GM12878 (cell line): Measurements from ENCODE around the gene PPM1N. TPM values are rescaled to one million over a fixed set of nuclear protein-coding genes. Genes with fewer than 3 reads are reported as not detected.

ENCODE experiments used
- ATF7 ChIP-seq: fragments of 450-650 bp; IDR thresholded peaks from 2 replicates; pipeline ENCODE4 v1.6.1; 2016; ENCODE audit warnings: low read depth, mild to moderate bottlenecking
- BCL11A ChIP-seq: IDR thresholded peaks from 2 replicates; pipeline ENCODE4 v1.6.1; 2011; ENCODE audit warnings: low read depth, low read length
- CBX5 ChIP-seq: sonication (generic); IDR thresholded peaks from 2 replicates; pipeline ENCODE4 v1.6.1; 2016; ENCODE audit warnings: low read depth, moderate library complexity, mild to moderate bottlenecking, inconsistent platforms
- CEBPB ChIP-seq, 2 experiments: fragments of 150-350 bp in 1 of 2; IDR thresholded peaks; 2 replicates each; pipeline ENCODE4 v1.6.1; 2012 to 2014; ENCODE audit warnings: low read depth in 2 of 2, low read length in 2 of 2, borderline replicate concordance in 1 of 2, inconsistent platforms in 1 of 2
- CHD2 ChIP-seq: IDR thresholded peaks from 2 replicates; pipeline ENCODE4 v1.6.1; 2011; ENCODE audit warnings: low read depth, low read length, improper control_type of control experiment, borderline replicate concordance
- EED ChIP-seq: sonication (generic); IDR thresholded peaks from 2 replicates; pipeline ENCODE4 v1.6.1; 2016; ENCODE audit warnings: antibody characterized with exemption, low read depth
- EGR1 ChIP-seq, 2 experiments: IDR thresholded peaks; 1 replicate in 1 of 2; 2 replicates in 1 of 2; pipeline ENCODE4 v1.6.1; 2011 to 2012; ENCODE audit warnings: low read depth in 2 of 2, low read length in 2 of 2, borderline replicate concordance in 1 of 2, mild to moderate bottlenecking in 1 of 2, moderate library complexity in 1 of 2
- EP300 ChIP-seq, 2 experiments: fragments of 150-350 bp in 1 of 2; IDR thresholded peaks; 2 replicates each; pipeline ENCODE4 v1.6.1; 2011 to 2012; ENCODE audit warnings: low read depth in 2 of 2, low read length in 2 of 2, borderline replicate concordance in 1 of 2, improper control_type of control experiment in 1 of 2, inconsistent platforms in 1 of 2; ENCODE audit not compliant: control insufficient read depth in 1 of 2
- HDAC2 ChIP-seq: fragments of 200-600 bp; sonication (generic); IDR thresholded peaks from 2 replicates; pipeline ENCODE4 v1.6.1; 2017
- JUNB ChIP-seq: IDR thresholded peaks from 2 replicates; pipeline ENCODE4 v1.6.1; 2016; ENCODE audit warnings: antibody characterized with exemption, mild to moderate bottlenecking
- MYB ChIP-seq: fragments of 150-350 bp; IDR thresholded peaks from 2 replicates; pipeline ENCODE4 v1.6.1; 2014; ENCODE audit warnings: mild to moderate bottlenecking, low read depth, low read length, borderline replicate concordance
- NR2F1 ChIP-seq: fragments of 450-650 bp; conservative IDR thresholded peaks from 2 replicates; pipeline ENCODE4 v1.6.1; 2017; ENCODE audit warnings: mild to moderate bottlenecking
- RELB ChIP-seq: fragments of 450-650 bp; IDR thresholded peaks from 2 replicates; pipeline ENCODE4 v1.6.1; 2017; ENCODE audit warnings: low read depth, mild to moderate bottlenecking, moderate library complexity
- SMARCA5 ChIP-seq: fragments of 450-650 bp; IDR thresholded peaks from 2 replicates; pipeline ENCODE4 v1.6.1; 2017; ENCODE audit warnings: mild to moderate bottlenecking
- SMC3 ChIP-seq: IDR thresholded peaks from 2 replicates; pipeline ENCODE4 v1.6.1; 2011; ENCODE audit warnings: low read length, improper control_type of control experiment, borderline replicate concordance
- SUZ12 ChIP-seq: fragments of 200-600 bp; sonication (generic); IDR thresholded peaks from one replicate; pipeline ENCODE4 v1.6.1; 2018; ENCODE audit warnings: antibody characterized with exemption, mild to moderate bottlenecking; ENCODE audit not compliant: unreplicated experiment
- TBL1XR1 ChIP-seq: IDR thresholded peaks from 2 replicates; pipeline ENCODE4 v1.6.1; 2012; ENCODE audit warnings: low read depth, low read length, improper control_type of control experiment
- TCF3 ChIP-seq: IDR thresholded peaks from 2 replicates; pipeline ENCODE4 v1.6.1; 2012; ENCODE audit warnings: low read depth, mild to moderate bottlenecking, low read length, borderline replicate concordance; ENCODE audit not compliant: insufficient read depth
- ZBED1 ChIP-seq: IDR thresholded peaks from 2 replicates; pipeline ENCODE4 v1.6.1; 2016; ENCODE audit warnings: borderline replicate concordance
- ZNF384 ChIP-seq: IDR thresholded peaks from 2 replicates; pipeline ENCODE4 v1.6.1; 2012; ENCODE audit warnings: low read depth, mild to moderate bottlenecking, low read length, improper control_type of control experiment, borderline replicate concordance
- polyA plus RNA-seq, 11 experiments: library from polyadenylated mRNA; depleted of rRNA in 4 of 11; unstranded in 6 of 11; stranded (reverse) in 5 of 11; fragments of >200 nt; fragmentation: Nextera tagmentation in 4 of 11; fragmentation: Illumina TruSeq in 1 of 11; extraction: Ambion mirVana in 4 of 11; extraction: Trizol in 1 of 11; gene quantifications; 1 replicate in 1 of 11; 2 replicates in 10 of 11; pipeline versions ENCODE4 v1.2.1 to v1.2.3, GENCODE V29; 2011 to 2016; ENCODE audit warnings: inconsistent platforms in 2 of 11, missing spikeins in 2 of 11, low read depth in 1 of 11
- total RNA-seq, 4 experiments: library from RNA; depleted of rRNA in 3 of 4; stranded (reverse); fragments of >200 nt in 3 of 4; fragmentation: Illumina TruSeq in 1 of 4; extraction: Trizol in 1 of 4; gene quantifications; 2 replicates each; pipeline versions ENCODE4 v1.2.1 to v1.2.3, GENCODE V29; 2013 to 2021
- TF ChIP-seq, protein P1 (sequence below): IDR thresholded peaks from 2 replicates; pipeline ENCODE4 v1.6.1; 2012; ENCODE audit warnings: mild to moderate bottlenecking, low read depth, low read length

Gene PPM1N
- total and polyA plus RNA-seq, 10 of the 15 experiments (the other 5 are each of a cell fraction or from before 2014, with no cell fraction given): 1.6 to 5.4 (median 3.7) TPM

GRCh38 chr19:45506246-45506988 lies 8.2 kb downstream of the PPM1N start (continued):
- peak in 1 of 2 experiments; percentile 89; a peak in 2 of 3 replicates for TF ChIP-seq EGR1 (IDR thresholded peaks at IDR 0.05; ENCODE audit: borderline replicate concordance in 1 of 2, low read depth in 2 of 2, low read length in 2 of 2)
- TF ChIP-seq RELB: peak; percentile 51
- no peak for TF ChIP-seq MYB
- peak; percentile 59 for TF ChIP-seq NR2F1
- peak; percentile 25; the same call in 1 of the 2 replicates for TF ChIP-seq SMC3
- TF ChIP-seq CEBPB (IDR thresholded peaks at IDR 0.05; ENCODE audit: borderline replicate concordance in 1 of 2, low read depth in 2 of 2, low read length in 2 of 2): no peak
- no peak for TF ChIP-seq BCL11A
- peak; percentile 63; the same call in 1 of the 2 replicates for TF ChIP-seq TCF3
- TF ChIP-seq CHD2: peak; percentile 76
- peak; percentile 51; the same call in 1 of the 2 replicates for TF ChIP-seq EED
- no peak for TF ChIP-seq HDAC2
- TF ChIP-seq, protein P1, sequence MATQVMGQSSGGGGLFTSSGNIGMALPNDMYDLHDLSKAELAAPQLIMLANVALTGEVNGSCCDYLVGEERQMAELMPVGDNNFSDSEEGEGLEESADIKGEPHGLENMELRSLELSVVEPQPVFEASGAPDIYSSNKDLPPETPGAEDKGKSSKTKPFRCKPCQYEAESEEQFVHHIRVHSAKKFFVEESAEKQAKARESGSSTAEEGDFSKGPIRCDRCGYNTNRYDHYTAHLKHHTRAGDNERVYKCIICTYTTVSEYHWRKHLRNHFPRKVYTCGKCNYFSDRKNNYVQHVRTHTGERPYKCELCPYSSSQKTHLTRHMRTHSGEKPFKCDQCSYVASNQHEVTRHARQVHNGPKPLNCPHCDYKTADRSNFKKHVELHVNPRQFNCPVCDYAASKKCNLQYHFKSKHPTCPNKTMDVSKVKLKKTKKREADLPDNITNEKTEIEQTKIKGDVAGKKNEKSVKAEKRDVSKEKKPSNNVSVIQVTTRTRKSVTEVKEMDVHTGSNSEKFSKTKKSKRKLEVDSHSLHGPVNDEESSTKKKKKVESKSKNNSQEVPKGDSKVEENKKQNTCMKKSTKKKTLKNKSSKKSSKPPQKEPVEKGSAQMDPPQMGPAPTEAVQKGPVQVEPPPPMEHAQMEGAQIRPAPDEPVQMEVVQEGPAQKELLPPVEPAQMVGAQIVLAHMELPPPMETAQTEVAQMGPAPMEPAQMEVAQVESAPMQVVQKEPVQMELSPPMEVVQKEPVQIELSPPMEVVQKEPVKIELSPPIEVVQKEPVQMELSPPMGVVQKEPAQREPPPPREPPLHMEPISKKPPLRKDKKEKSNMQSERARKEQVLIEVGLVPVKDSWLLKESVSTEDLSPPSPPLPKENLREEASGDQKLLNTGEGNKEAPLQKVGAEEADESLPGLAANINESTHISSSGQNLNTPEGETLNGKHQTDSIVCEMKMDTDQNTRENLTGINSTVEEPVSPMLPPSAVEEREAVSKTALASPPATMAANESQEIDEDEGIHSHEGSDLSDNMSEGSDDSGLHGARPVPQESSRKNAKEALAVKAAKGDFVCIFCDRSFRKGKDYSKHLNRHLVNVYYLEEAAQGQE: no peak
- peak; percentile 27; the same call in 1 of the 2 replicates for TF ChIP-seq JUNB
- no peak for TF ChIP-seq ZBED1
- TF ChIP-seq TBL1XR1: peak; percentile 38; the same call in 1 of the 2 replicates
- TF ChIP-seq EP300 (IDR thresholded peaks at IDR 0.05; ENCODE audit: borderline replicate concordance in 1 of 2, control insufficient read depth in 1 of 2, low read depth in 2 of 2, low read length in 2 of 2): peak in 1 of 2 experiments; percentile 35; a peak in 1 of 4 replicates
- TF ChIP-seq SMARCA5: no peak
- no peak for TF ChIP-seq CBX5
- TF ChIP-seq ZNF384: no peak
- peak; percentile 99 for TF ChIP-seq ATF7
- no peak for TF ChIP-seq SUZ12
